GM13976 (cell line): ENCODE measurements around the gene TOP1.
"Not testable (repeated sequence)": the region's sequence is repeated elsewhere in the genome, so short reads cannot be mapped to it uniquely, and the experiment has no call there.

Experiments used
- DNase-seq: peaks from one replicate; pipeline ENCODE4 v3.0.0; 2012; ENCODE audit warnings: low spot score
- CTCF ChIP-seq: IDR thresholded peaks from 2 replicates; pipeline ENCODE4 v1.5.1; 2012; ENCODE audit warnings: borderline replicate concordance, mild to moderate bottlenecking; ENCODE audit not compliant: insufficient read depth; ENCODE audit errors: extremely low read depth, missing control alignments, control extremely low read depth
- in situ Hi-C: fragments of 300-500 bp; cut with MboI; formaldehyde crosslinking; loops from one replicate; pipeline ENCODE4 v1.12.0; 2022; ENCODE audit warnings: low sequenced_read_pairs, mixed read lengths, inconsistent platforms; ENCODE audit not compliant: unreplicated experiment

TOP1 gene

GRCh38 chr20:41101660-41102059 lies 73.0 kb downstream of the TOP1 start:
- TF ChIP-seq CTCF: no peak
- in situ Hi-C loops: no loop called here
- no peak for DNase-seq

GRCh38 chr20:41108531-41108930 lies 79.9 kb downstream of the TOP1 start:
- in situ Hi-C loops: no loop called here
- DNase-seq: no peak
- TF ChIP-seq CTCF: no peak

GRCh38 chr20:41110012-41110411 lies 81.4 kb downstream of the TOP1 start:
- in situ Hi-C loops: no loop called here
- no peak for TF ChIP-seq CTCF
- no peak for DNase-seq

GRCh38 chr20:41110930-41111577 lies 82.4 kb downstream of the TOP1 start:
- no peak for DNase-seq
- in situ Hi-C loops: no loop called here
- TF ChIP-seq CTCF: no peak

GRCh38 chr20:41111578-41111951 lies 82.9 kb downstream of the TOP1 start:
- no peak for TF ChIP-seq CTCF
- in situ Hi-C loops: no loop called here
- no peak for DNase-seq

GRCh38 chr20:41116282-41116956 lies 87.8 kb downstream of the TOP1 start:
- TF ChIP-seq CTCF: no peak
- no peak for DNase-seq
- in situ Hi-C loops: no loop called here

- DNase-seq, in situ Hi-C loops: not testable (repeated sequence)
Observed at GRCh38 chr20:41118159-41118558, 89.5 kb downstream of the TOP1 start.
